HG03045 (cell line): ENCODE measurements around the gene CFAP46.

Experiments
- ATAC-seq: cut with Tn5 transposase; IDR thresholded peaks from one replicate; pipeline ENCODE4 v1.9.1; 2021; ENCODE audit warnings: mild to moderate bottlenecking, moderate library complexity; ENCODE audit not compliant: unreplicated experiment

CFAP46 gene

GRCh38 chr10:132882069-132882951 is 60.1 kb downstream of the CFAP46 start:
- ATAC-seq, result no peak

- no peak for ATAC-seq
Measured at GRCh38 chr10:132881186-132881920, 61.0 kb downstream of the CFAP46 start.

DNA sequence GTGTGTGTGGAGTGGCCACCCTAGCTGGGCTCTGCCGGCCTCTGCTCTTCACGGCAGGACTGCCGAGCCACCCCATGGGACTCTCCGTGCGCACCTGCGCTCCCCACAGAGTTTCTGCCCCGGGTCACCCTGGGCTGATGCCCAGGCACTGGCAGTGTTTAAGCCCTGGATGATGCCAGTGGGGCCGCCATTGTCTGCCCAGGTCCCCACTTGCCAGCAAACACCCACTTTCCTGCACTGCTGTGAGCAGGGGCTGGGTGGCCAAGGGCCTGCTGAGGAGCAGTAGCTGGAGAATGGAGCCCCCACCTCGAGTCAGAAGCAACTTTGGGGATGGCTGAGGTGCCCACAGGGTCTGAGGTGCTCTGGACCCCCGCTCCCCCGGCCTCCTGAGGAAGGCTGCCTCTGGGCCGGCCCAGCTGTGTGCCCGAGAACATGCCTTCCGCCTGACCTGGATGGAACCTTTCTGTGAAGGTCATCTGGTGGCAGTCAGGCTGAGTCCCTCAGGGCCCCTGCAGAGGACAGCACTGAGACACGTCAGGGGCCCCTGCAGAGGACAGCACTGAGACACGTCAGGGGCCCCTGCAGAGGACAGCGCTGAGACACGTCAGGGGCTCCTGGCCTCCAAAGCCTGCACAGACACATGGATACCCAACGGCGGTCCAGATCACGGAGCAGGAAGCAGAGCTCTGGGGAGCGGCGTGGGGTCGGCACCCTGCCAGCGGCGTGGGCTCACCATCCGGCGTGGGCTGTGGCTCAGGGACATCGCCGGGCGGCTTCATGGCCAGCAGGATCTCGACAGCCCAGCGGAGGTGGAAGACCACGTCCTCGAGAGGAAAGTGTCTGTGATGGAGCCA is 62.0 kb downstream of the CFAP46 start:
- no peak for ATAC-seq

DNA sequence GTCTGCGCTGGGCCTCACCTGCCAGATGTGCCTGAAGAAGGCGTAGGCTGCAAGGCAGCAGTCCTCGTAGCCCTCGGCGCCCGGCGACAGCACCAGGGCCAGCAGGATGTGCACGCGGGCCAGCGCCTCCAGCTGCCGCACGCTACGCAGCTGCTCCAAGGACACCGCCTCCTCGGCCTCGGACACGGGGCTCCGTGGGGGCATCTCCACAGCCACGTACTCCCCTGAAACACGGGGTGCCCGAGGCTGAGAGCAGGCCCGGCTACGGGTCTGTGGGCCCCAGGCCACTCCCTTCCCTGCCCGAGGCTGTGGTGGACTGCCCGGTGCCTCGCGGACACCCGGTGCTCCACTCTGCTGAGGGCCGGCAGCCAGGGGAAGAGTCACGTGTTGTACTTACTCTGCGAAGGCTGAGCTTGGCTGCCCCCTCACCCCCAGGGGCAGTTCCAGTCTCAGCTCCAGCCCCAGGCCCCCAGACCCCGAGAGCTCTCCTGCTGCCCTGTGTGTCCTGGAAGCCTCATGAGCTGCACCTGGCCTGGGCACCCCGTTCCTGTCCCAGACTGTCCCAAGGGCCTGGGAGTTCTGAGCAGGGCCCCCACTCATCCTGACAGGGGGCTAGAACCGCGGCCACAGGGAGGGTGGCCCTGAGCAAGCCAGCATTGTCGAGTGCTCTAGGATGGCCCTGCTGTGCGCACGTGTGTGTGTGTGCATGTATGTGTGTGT is 62.8 kb downstream of the CFAP46 start:
- ATAC-seq, result no peak

GRCh38 chr10:132878730-132879407 is 63.5 kb downstream of the CFAP46 start:
- ATAC-seq, result no peak

DNA sequence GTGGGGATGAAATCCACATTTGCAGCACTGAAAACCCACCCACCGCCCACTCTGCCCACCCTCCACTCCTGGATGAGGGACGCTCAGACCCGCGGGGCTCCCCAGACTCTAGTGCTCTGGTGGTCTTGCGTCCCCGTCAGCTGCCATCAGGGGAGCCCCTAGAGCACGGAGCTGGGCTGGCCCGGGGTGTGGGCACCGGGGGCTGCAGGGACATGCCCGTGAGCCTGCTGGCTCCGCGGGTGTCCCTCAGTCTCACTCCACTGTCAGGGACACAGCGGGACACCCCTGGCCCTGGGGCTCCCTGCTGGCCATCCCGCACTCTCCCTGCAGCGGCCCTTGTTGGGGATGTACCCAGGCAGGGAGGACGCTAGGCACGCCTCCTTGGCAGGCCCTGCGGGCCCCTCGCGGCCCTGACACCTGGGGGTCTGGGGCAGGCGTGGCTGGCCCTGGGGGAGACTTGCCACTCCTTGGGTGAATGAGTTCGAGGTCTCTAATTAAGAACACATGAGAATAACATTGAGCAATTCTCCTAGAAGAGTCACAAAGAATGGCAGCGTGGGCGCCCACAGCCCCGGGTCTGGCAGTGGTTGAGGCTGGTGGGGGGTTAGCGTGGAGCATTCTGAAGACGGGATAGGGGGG is 64.2 kb downstream of the CFAP46 start:
- no peak for ATAC-seq

DNA sequence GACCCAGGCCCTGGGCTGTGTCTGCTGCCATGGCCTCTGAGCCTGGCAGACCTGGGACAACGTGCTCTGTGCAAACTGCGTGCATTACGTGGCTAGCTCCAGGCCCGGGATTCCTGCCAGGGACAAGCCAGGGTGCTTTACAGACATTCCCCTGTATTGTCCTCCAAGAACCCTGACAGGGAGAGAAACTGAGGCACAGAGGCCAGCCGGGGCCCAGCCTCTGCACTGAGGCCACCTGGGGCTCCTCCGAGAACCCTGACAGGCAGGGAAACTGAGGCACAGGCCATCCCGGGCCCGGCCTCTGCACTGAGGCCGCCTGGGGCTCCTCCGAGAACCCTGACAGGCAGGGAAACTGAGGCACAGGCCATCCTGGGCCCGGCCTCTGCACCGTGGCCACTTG is 64.9 kb downstream of the CFAP46 start:
- no peak for ATAC-seq

- no peak for ATAC-seq
Measured at GRCh38 chr10:132876993-132877431, 65.4 kb downstream of the CFAP46 start.

GRCh38 chr10:132876131-132876860 is 66.1 kb downstream of the CFAP46 start:
- no peak for ATAC-seq

DNA sequence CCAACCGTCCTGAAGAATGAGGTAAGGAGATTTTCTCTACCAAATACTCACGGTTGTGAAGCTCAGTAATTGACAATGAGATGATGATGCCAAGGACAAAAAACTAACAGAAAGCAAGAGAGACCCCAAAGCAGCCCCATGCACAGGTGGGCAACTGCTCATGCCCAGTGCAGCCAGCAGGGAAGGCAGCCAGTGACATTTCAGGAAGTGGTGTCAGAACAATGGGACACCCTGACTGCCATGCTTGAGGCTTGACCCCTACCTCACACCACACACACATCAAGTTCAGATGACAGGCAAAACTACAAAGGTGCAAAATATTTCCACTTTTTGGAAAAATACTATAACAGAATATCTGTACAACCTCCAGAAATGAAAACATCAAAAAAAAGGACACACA is 66.9 kb downstream of the CFAP46 start:
- ATAC-seq, result no peak

DNA sequence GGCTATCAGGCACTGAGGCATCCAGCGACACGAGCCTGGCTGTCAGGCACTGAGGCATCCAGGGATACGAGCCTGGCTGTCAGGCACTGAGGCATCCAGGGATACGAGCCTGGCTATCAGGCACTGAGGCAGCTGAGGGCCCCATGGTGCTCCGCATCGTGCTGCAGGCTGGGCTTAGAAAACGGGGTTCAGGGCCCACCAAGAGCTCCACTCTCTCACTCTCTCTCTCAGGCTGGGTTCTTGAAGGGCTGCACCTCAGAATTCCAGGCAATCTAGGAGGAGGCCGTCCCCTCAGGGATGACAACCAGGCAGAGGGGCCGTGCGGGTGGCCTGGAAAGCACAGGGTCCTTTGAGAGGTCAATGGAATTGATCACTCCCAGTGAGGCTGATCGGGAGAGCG is 69.0 kb downstream of the CFAP46 start:
- ATAC-seq, result no peak

- ATAC-seq, result no peak
Measured at GRCh38 chr10:132872658-132873057, 69.7 kb downstream of the CFAP46 start.

DNA sequence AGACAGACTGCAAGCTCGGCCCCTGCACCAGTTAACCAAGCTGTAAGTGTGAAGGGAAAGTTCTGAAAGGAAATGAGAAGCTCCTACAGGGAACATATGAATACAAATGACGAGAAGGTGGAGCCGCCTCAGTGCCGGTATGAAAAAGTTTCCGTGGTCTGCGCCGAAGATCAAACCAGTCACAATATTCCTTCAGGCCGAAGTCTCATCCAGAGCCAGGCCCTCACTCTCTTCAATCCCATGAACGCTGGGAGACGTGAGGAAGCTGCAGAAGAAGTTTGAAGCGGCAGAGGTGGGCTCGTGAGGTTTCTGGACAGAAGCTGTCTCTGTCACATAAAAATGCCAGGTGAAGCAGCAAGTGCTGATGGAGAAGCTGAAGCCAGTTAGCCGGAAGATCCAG is 71.9 kb downstream of the CFAP46 start:
- no peak for ATAC-seq

DNA sequence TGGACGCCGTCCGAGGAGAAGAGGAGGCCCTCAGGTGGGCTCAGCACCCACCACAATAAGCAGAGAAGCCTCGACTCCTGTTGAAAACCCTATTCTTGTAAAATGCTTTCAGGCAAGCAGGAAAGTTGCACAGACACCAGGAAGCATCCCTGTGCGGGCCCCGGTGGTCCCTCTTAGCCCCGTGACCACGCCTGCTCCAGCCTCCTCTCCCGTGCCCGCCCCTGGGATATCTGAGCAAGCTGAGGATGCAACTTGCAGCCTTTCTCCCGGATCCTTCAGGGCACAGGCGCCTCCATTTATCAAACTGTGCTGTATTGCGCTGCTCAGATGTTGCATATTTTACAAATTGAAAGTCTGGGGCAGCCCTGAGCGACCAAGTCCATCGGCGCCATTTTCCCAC is 72.7 kb downstream of the CFAP46 start:
- ATAC-seq, result no peak

GRCh38 chr10:132868995-132869394 is 73.4 kb downstream of the CFAP46 start:
- ATAC-seq, result no peak

DNA sequence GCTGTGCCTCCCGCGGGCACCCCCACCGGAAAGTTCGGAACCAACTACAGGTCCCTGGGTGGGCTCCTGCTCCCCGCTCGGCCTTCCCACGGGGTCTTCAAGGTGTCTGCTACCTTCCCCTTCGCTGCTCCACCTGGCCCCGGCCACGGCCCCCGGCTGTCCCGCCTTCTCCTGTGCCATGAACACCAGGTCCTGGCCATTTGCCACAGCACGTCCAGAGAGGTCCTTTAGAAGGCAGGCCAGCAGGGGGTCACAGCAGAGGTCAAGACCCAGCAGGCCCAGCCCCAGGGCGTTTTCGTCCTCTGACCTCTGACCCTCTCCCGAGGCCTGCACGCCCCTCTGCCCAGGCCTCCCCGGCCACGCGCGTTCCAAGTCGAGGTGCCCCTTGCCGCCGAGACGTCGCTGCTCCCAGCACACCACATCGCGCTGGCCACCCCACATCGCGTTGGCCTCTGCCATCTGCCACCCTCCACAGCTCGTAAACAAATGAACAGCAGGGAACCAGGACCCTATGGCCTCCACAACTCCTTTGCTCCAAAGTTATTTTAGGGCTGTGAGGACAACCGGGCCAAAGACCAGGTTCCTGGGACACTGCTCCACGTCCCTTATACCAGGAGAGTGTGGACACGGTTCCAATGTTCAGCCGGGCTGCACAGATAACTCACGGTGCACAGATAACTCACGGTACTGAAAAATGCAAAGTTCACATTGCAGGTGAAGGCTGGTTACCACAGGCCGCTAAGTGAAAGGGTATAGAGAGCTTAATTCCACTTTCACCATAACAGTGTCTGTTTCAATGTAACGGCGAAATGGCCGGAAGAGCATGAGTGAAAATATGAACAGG is 74.3 kb downstream of the CFAP46 start:
- no peak for ATAC-seq

GRCh38 chr10:132866601-132867381 is 75.6 kb downstream of the CFAP46 start:
- no peak for ATAC-seq
